Stimulated activated CD8-positive, alpha-beta memory T cell treated with anti-CD3 and anti-CD28 coated beads, Interleukin-15, amount 100 ng/mL, for 48 hours (primary cell): ENCODE results near the gene CYB561D1.
"Not testable (repeated sequence)": the region's sequence is repeated elsewhere in the genome, so short reads cannot be mapped to it uniquely, and the experiment has no call there.

Source experiments
- DNase-seq, 2 donors: peaks; one replicate each; pipeline ENCODE4 v3.0.0-alpha.2; 2020; ENCODE audit warnings: low read depth in 2 of 2

Gene CYB561D1

GRCh38 chr1:109493805-109494539 lies at the start of gene CYB561D1:
Gene CYB561D1, plus strand, starts transcription at chr1:109494094. Its CDS starts 46 bp downstream, at chr1:109494140.
- peak; percentile 85 for DNase-seq

DNA sequence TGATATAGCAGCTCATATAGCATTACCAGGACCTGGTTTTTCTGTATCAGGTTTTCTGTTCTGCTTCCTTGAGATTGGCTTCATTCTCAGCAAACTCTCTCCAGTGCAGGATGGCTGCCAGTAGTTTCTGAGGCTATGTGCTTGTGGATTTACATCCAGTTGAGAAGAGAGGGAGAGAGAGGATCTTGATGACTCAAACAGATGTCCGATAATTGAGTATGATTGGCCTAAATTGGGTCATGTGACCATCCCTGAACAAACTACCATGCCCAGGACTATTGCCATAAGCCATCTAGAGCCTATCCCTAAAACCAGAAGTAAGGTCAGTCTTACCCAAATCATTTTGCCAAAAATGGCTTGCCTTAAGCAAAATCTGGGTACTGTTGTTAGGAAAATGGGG lies 49.5 kb upstream of the CYB561D1 start:
- DNase-seq = no peak

GRCh38 chr1:109445949-109446695 lies 47.8 kb upstream of the CYB561D1 start:
- not testable (repeated sequence) for DNase-seq

GRCh38 chr1:109447524-109447923 lies 46.4 kb upstream of the CYB561D1 start:
- no peak for DNase-seq

DNA sequence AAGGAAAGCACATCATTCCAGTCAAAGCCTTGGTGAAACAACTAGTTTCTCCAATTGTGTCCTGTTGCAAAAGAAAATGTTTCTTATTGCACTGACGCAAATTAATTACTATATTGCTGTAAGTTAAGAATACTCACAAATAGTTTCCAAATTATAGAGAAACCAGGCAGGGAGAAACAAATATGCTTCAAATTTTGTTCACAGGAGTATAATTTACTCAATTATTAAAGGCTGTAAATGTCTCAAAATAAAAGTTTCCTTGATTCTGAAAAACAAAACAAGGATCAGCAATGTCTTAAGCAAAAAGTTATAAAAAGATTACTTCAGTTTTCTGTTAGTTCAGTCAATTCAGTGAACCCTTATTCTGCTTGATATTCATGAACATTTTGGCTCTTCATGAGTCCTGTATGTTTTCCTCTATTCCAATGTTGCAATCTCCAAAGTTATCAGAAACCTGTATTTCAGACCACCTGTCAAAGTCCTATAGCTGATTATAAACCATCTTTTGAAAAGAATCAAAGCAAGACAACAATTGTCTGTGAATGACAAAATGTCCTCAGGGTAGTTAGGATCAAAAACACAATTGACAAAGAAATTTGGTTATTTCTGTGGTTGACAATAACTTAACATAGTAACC lies 39.3 kb upstream of the CYB561D1 start:
- DNase-seq = no peak

DNA sequence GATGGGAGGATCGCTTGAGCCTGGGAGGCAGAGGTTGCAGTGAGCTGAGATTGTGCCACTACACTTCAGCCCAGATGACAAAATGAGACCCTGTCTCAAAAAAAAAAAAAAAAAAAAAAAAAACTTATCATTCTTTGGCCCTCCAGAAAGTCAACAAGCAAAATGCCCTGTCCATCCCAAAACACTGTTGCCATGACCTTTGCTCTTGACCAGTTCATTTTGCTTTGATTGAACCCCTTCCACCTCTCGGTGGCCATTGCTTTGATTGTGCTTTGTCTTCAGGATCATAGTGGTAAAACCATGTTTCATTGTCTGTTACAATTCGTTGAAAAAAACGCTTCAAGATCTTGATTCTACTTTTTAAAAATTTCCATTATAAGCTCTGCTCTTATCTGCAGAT lies 36.1 kb upstream of the CYB561D1 start:
- no peak for DNase-seq

- DNase-seq = no peak
These were observed 27.8 kb upstream of the CYB561D1 start for GRCh38 chr1:109466125-109466451.

- DNase-seq = no peak
These were observed 27.2 kb upstream of the CYB561D1 start, which contains the start of gene SYPL2 for GRCh38 chr1:109466452-109467300. Gene SYPL2, plus strand, starts transcription at chr1:109466546. Its CDS starts 298 bp downstream, at chr1:109466844.

- DNase-seq = no peak
These were observed 26.6 kb upstream of the CYB561D1 start for GRCh38 chr1:109467301-109467777.

- DNase-seq = no peak
These were observed 25.8 kb upstream of the CYB561D1 start for GRCh38 chr1:109468061-109468460.

GRCh38 chr1:109468903-109469302 lies 25.0 kb upstream of the CYB561D1 start:
- DNase-seq = no peak

GRCh38 chr1:109470245-109470644 lies 23.6 kb upstream of the CYB561D1 start:
- DNase-seq = no peak

DNA sequence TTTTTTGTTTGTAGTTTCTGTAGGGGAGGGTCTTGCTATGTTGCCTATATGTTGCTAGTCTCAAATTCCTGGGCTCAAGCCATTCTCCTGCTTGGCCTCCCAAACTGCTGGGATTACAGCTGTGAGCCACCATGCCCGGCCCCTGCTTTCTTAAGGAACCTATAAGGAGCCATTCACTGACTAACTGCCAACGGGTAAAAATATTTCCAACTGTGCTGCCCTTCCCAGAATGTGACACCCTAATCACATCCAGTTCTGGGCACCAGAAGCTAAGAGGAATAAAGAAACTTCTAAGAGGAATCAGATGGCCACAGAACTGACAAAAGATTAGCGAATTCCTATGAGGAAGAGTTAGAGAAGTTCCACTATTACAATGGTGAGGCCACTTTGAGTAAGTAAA lies 21.1 kb upstream of the CYB561D1 start:
- no peak for DNase-seq

GRCh38 chr1:109473284-109474057 lies 20.4 kb upstream of the CYB561D1 start:
- not testable (repeated sequence) for DNase-seq

DNA sequence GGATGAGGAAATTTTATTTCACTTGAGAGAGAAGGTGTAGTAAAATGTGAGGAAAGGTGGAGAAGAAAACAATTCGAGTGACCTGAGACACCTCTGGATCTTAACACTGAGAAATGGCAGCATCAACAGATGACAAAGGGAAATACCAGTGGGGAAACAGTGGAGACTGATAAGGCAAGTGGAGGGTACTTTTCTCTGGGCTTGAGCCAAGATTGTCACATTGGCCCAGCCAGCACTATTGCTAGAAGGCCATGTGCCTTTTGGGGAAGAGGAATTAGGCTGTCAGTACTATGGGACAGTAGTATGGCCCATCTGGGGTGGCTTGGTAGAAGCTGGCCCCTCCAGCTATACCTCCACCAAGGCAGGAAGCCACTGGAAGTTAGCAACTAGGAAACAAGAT lies 19.2 kb upstream of the CYB561D1 start:
- no peak for DNase-seq

GRCh38 chr1:109475261-109475660 lies 18.6 kb upstream of the CYB561D1 start:
- no peak for DNase-seq

- no peak for DNase-seq
These were observed 17.1 kb upstream of the CYB561D1 start for GRCh38 chr1:109476825-109477224.

DNA sequence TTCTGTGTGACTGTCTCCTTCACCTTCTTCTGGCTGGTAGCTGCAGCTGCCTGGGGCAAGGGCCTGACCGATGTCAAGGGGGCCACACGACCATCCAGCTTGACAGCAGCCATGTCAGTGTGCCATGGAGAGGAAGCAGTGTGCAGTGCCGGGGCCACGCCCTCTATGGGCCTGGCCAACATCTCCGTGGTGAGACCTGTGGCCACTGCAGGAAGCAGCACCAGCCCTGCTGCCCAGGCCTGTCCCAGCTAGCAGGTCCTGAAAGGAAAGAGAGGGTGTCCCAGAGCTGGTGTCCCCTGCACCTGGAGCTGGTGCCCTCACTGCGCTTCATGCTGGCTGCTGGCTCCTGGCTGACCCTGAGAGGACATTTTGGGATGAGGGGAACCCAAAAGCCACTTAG lies 16.1 kb upstream of the CYB561D1 start:
- DNase-seq = no peak

DNA sequence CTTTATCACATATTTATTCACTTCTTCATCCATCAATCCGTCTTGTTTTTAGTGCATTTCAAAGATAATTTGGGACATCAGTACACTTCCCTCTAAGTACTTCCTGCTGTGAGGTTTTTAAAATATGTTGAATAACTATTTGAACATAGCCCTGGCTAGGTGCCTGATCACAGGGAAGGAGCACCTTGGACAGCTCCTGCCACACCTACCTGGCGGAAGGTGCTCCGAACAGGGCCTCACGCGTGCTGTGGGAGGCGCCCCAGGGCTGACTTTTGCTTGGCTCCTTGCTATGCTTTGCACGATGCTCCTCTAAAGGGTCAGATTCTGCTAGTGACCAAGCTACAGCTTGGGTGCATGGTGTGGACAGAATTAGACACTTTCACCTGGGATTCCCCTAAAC lies 15.1 kb upstream of the CYB561D1 start:
- no peak for DNase-seq

- DNase-seq = no peak
These were observed 14.6 kb upstream of the CYB561D1 start for GRCh38 chr1:109479311-109479710.

DNA sequence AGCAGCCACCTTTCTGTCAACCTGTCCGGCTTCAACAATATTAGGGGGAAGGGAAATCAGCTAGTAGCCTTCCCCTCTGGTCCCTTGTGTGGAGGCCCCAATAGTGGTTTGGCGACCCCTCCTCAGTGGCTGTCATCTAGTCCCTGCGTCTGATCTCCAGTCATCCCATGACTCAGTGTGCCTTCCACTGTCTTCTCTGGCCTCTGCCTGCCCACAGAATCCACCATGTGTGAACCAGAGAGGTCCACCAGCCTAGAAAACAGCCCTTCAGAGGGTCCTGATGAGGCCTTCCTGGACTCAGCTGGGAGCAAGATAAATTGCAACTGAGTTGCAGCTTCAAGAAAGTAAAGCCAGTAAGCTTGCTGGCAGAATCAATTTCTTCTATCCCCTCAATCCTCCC lies 14.0 kb upstream of the CYB561D1 start:
- DNase-seq = no peak
